NCI-H524 treated with DMSO at 0.1 percent for 48 hours (cell line): Measurements from ENCODE around the gene LHCGR.

ENCODE experiments used
- DNase-seq: peaks from one replicate; lab custom pipeline; 2025; lab: John Stamatoyannopoulos, UW

Gene LHCGR

DNA sequence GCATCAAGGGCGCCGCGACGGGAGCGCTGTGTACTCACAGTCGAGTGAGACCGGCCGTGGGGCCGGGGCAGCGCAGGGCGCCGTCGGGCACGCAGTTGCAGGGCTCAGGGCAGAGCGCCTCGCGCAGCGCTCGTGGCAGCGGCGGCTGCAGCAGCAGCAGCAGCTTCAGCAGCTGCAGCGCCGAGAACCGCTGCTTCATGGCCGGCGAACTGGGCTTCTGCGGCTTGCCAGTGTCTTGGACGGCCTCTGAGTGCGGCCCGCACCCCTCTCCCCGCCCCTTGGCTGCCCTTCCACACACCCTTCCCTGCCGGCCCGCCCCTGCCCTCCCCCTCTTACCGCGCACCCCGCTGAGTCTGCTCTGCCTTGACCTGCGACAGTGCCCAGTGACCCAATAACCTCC, at the start of gene LHCGR:
LHCGR (minus strand) TSS at position 252 of the 400 bp plus-strand sequence; CDS start at position 199, 53 bp downstream.
- no peak for DNase-seq

DNA sequence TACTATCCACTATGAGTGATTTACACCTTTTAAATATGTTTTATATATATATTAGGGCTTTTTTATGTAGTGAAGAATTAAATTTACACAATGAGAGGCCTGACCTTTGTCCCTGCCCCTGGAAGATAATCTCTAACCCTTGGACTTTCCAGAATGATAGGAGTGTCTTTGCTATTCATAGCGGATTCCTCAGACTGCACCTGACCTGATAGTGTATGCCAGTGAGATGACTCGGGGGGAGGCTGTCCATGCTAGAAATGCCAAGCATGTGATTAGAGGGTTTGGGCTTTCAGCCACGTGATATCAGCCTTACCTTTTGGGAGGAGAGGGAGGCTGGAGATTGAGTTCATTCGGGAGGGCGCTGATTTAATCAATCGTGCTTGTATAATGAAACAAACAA, 44.1 kb upstream of the LHCGR start:
- no peak for DNase-seq

DNA sequence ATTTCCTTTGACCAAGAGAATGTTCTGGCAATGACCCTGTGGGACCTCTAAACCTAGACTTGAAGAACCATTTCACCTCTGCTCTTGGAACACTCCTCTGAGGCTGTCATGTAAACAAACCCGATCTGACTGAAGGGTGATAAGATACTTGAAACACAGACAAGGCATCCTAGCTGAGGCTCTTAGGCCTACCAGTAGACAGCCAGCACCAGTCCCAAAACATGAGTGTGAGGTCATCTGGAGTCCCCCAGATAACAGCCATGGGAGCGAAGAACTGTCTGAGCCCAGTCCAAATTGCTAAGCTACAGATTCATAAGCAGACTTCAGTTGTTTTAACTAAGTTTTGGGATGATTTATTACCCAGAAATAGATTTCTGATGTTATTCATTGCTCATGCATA, 39.5 kb upstream of the LHCGR start:
- DNase-seq, result no peak

DNA sequence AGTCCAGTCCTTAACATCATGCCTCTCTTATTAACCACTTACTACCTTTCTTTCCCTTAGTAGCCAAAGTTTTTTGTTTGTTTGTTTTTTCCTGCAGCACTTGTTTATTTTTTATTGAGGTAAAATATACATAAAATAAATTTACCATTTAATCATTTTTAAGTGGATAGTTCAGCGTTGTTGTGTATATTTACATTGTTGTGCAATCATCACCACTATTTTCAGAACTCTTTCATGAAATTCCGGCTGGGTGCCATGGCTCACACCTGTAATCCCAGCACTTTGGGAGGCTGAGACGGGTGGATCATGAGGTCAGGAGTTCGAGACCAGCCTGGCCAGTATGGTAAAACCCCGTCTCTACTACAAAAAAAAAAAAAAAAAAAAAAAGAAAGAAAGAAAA, 38.1 kb upstream of the LHCGR start:
- no peak for DNase-seq

DNA sequence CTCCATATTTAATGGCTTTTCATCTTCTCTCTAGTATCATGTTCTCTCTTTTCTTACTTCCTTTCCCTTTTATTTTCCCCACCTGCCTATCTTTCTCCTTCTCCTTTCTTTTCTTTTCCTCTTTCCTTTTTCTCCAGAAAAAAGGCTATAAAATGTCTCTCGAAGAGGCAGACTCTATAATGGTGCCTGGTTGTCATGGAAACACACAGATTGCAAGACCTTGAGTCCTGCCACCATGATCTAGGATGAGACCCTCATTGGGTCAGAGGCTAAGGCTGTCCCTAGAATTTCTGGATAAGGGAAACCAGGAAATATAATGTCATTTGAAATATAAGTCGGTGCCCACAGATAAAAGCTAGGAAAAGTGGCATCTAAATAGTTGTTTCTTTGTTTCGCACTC, 36.5 kb upstream of the LHCGR start:
- DNase-seq, result no peak

DNA sequence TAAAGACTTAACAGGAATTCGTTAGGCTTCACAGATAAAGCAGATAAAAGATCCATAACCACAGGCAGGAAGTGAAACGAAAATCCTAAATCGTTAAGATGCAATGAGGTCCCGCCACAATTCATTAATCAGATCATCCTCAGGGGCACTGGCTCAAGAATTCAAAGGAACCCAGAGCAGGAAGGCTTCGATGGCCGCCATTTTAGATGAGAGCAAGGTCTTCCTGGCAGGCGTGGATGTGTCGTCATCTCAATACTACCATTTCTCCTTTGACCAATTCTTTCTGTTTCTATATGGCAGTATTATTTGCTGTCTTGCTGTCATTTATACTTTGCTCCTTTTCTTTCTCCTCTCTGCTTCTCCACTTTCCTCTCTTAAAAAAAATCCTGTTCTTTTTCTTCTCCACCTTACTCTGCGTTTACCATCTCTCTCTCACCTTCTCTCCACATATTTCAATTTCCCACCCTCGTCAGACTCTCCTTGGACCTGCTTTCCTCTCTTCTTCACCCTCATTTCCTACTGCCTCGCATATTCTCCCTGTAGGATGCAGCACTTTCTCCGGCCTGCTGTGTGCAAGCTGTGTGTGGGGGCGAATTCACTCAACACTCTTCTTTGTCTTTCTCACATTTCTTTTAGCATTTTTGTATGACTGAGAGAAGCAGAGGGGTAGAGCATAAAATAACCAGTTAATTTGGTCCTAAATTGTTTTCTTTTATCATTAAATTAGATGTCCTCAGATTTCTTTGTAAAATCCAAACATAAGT, 35.1 kb upstream of the LHCGR start:
- no peak for DNase-seq

DNA sequence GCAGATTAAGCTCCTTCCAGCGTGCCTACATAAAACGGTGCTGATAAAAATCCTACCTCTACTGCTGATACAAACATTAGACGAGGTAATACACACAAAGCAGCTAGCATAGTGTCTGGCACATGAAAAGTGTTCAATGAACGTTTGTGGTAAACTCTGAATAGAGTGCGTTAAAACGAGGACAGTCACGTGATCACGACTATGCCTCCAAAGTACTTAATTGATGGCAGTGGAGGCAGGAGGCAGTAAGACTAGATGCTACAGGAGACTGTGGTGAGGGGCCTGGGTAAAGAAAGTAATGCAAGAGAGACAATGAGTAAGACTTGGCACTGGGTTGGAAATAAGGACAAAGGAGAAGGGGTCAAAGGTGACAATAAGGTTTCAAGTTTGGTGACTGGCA, 32.1 kb upstream of the LHCGR start:
- no peak for DNase-seq

DNA sequence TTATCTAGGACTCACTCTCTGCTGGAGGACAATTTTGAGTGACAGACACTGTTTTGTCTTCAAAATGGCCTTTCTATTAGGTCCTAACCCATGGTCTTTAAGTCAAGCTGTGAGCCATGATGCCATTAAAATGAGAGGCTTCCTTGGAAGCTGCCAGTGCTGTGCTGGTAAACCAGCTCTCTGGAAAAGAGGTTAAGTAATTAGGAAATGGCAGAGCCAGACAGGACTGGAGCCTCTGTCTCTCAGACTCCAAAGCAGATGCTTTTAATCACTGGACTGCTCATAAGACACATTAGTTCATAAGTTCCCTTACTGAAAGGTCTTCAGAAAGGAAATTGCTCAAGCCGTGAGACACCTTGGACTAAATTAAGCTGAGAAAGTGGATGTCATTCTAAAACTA, 25.8 kb upstream of the LHCGR start:
- DNase-seq, result no peak

DNA sequence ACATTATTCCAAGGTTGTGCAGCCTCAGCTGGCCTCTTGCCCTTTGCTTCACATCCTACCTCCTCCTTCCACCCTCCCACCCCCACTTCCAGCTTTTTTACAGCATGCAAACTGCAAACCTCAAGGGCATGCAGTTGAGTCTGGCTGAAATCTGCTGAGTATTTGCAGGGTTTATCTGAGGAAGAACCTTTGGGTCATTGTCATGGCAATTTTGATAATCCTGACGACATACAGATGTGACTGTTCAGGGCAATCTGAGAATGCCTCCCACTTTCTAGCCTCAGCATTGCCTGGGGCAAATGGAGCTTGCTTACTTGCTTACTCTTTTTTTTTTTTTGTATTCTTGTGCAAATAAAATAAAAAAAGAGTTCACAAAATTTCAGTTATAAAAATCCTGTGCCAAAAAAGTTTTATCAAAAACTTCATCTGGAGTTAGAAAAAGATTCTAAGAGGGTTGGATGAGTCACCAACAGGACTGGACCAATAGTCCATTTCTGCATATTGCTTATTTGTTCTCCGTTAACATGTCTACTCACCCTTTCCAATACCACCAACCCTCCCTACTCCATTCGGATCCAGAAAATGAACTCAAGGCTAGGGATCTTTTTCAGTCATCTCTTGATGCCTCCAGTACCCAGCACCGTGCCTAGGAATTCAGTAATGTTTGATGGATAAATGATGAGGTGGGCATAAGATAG, 23.6 kb upstream of the LHCGR start:
- DNase-seq, result no peak

DNA sequence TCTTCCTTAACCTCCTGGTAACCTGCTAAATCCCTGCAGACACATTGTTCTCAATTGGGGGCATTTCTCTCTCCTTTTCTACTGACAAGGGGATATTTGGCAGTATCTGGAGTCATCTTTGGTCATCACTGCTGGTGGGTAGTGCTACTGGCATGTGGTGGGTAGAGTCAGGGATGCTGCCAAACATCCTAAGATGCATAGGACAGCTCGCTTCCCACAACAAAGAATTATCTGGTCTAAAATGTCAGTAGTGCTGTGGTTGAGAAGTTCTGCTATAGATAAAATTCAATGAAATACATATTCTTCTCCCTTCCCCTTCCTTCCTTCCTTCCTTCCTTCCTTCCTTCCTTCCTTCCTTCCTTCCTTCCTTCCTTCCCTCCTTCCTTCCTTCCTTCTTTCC, 18.7 kb upstream of the LHCGR start:
- DNase-seq, result no peak

DNA sequence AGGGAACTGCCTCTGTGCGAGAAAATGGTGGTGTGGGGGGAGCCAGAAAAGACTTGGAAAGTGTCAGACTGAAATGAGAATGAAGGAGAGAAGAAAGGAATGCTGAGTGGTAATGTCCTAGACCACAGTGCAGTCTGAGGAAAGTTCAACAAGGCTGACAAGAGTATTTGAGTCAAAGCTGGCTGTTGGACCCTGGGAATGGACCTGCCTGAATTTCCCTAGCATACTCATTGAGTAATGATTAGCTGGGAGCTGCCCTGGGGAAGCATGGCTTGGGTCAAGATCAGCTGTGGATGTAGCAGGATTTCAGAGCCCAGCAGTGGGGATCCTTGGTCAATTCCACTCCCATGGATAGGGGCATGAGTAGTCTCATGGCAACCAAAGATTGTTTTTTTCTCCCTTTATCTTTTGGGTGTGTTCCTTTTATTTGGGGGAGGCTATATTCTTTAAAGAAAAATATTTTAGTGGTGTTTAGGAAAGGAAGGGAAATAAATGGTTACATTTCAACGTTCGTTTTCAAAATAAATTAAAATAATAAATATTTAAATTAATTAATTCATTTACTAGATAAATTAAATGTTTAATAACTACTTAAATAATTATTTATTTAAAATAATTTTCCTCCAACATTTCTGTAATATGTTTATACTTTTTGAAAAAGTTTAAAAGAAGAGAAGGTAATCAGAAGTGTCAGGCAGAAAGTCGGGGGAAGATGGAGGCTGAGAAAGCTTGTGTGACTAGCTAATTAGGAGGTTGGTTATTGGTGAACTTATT, 15.9 kb upstream of the LHCGR start:
- no peak for DNase-seq

DNA sequence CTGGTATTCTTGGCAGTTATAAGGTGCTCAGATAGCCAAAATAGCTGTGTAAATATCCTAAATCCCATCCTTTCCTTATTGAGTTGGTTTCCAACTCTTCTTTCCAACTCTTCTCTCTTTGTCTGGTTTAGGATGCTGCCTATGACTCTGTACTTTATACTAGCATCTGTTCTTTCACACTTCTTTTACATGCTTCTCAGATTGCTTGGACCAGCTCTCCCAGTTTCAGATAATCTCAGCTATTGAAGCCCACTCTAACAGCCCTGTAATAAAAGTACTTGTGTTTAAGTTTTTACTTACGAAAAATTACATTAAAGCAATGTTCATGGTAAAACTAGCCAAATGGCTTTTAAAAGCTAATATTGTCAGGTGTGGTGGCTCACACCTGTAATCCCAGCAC, 14.7 kb upstream of the LHCGR start:
- peak; percentile 75 for DNase-seq

DNA sequence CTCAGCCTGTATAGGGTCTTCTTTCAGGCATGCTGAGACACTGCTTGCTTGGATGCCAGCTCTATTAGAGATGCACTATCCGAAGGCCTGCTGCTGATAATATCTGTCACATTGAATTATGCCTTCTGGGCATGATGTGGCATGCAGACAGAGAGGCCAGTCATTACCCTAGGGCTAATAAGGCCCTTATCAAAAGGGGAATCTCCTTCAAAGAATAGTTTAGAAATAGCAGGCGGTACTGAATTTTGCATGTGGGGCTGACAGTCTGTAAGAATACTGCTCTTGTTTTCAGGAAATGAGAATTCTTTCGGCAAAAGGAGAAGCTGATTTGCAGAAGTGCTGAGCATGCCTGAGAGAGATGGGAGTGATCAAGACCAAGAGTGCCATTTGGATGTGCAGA, 13.1 kb upstream of the LHCGR start:
- DNase-seq, result no peak

DNA sequence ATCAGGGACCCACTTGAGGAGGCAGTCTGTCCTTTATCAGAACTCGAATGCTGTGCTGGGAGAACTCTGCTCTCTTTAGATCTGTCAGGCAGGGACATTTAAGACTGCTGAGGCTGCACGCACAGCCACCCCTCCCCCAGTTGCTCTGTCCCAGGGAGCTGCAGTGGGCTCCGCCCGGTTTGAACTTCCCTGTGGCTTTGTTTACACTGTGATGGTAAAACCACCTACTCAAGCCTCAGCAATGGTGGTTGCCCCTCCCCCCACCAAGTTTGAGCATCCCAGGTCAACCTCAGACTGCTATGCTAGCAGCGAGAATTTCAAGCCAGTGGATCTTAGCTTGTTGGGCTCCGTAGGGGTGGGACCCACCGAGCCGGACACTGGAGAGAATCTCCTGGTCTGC, 11.8 kb upstream of the LHCGR start:
- DNase-seq, result no peak

DNA sequence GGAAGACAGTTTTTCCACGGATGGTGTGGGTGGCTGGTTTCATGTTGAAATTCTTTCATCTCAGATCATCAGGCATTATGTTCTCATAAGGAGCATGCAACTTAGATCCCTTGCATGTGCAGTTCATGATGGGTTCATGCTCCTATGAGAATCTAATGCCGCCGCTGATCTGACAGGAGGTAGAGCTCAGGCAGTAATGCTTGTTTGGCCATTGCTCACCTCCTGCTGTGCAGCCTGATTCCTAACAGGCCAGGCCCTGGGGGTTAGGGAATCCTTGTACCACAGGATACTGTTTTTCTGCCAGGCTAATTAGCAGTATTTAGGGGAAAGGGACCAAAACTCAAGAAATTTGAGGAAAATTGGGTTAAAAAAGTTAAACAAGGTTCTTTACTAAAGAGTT, 5.3 kb upstream of the LHCGR start:
- DNase-seq, result no peak

DNA sequence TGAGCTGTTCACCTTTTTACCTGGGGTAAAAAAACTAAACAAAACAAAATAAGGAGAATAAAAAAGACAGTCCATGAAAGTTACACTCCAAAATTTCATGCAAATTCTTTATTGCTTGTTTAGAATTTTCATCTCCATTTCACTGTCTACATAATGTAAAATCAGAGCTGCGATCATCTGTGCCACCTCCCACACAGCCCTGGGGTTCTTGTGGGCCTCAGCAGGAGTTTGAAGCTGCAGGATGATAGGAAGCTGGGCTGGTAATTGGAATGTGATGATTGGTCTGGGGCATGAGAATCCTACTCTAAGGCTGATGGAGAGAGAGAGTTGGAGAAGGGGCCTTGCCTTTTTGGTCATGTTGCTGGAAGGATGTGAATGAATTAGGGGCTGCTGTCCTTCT, 4.2 kb upstream of the LHCGR start:
- no peak for DNase-seq

DNA sequence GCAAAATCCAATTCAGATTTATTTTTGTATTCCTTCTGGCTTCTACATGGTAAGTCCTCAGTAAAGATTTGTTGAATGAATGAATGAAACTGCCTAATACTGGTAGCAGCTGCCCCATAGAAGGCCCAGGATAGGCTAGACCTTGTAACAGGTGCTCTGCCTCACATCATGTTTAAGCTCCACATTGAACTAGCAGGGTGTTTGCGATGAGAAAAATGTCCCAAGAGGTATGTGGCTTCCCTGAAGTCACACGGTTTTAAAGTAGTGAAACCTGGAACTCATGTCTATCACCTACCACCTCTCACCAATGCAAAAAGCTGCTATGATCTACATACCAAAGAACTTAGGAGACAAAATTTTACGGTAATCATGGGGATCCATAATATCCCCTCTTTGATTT, 765 bp upstream of the LHCGR start:
- no peak for DNase-seq

DNA sequence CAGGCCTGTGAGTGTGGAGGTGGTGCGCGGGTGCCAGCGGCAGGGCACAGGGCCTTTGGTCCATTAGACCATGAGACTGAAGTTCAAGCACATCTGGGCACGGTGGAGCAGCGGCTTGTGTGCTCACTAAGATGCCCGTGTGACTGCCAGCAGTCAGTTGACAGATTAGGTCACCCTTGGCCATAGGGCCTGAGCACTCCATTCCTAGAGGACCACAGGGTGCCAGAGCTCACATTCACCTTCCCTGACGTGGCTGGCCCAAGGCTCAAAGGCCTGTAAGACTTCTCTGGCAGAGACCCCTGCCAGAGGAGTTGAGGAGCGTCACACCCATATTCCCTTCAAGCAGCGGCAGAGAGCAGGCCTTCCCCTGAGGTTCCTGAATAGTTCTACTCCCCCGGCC, 650 bp downstream of the LHCGR start:
- no peak for DNase-seq

DNA sequence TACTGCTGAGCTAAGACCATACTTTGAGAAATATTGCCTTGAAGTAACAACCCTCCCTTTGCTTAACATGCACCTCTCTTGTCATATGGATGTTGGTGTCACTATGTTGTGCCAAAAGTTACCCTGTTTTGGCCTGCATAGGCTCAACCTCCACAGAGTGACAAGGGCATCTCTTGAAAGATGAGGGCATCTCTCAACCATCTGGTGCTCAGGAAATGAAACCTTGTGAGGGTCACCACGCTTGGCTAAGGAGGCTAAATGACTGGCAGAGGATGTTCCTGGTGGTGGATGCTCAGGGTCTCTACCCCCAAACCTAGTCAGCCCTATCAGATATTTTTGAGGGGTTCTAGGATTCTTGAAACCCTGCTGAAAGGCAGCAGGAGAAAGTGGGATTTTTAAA, 2.3 kb downstream of the LHCGR start:
- DNase-seq, result no peak

DNA sequence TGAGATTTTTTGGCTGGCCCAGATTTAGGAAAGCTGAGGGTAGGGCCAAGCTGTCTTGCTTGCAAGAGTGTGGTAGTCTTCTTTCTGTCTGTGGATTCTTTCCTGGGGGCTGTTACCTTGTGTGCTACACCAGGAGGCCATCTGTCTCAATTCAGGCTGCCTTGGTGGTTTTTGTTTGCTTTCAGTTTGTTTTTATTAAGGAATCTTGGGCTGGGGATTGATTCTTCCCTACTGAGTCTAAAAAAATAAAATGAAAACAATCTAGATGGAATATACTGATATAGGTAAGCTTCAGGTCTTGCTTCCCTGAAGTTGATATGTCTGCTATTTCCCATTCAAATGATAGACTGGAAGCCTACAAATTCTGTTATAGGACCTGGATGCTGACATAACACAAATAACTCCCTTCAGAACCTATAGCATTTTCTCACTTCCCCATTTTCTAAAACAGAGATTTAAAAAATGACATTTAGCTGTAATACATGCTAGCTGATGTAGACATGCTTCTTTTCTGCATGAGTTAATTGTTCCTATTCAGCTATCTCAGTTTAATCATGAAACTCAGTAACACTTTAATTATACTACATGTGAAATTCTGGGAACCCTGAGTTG, 5.3 kb downstream of the LHCGR start:
- DNase-seq, result no peak

DNA sequence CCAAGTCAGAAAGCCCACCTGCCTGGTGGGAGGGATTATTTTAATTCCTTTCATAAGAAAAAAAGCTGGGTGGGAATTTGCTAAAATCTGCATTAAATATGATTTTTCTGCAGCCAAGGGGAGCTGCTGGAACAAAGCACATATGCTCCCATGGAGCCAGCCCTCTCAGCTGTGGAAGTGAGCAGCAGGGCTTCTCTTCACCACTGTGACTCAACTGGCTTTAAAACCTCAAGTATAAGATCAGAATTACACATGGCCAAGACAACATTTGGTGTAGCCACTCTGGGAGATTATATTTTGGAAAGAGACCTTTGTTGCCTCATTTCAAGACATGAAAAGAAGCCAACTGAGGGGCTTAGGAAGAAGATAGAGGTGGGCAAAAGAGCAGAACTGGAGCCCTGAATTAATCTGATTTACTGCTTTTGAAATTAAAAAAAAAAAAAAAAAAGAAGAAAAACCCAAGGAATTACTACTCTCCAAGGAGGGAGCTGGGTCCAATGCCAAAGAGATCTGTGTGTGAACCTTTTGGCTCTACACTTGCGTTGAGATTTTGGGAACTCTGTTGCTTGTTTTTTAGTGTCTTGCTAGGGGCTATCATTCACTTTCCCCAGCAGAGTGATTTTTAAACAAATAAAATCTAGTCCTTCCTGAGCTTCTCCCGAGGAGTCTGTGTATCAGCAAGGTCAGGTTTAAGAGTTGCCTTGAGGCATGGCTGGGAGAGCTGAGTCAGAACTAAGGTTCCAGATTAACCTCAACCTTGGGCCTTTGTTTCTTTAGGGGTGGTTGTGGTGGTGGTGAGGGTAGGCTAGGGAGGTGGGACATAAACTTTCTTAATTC, 6.0 kb downstream of the LHCGR start:
- DNase-seq, result no peak

DNA sequence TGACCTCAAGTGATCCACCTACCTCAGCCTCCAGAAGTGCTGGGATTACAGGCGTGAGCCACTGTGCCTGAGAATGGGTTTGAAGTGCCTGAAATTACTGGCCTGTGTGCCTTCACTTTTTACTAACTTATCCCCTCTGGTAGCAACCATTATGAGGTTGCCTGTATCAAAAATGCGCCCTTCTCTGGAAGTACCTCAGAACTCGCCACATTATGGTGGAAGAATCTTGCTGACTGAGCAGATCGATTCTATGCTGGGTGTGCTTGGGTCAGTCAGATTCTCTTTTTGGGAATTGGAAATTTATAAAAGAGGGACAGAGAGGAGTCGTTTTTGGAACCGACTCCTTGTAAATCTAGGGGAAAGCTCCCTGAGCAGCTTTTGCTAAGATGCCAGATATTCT, 8.2 kb downstream of the LHCGR start:
- no peak for DNase-seq
